Measurements from ENCODE around the gene RAB44. TPM values are rescaled to one million over a fixed set of nuclear protein-coding genes. Genes with fewer than 3 reads are reported as not detected.

RAB44 gene
- total RNA-seq, 1 experiment from 2014 or later: not detected

DNA sequence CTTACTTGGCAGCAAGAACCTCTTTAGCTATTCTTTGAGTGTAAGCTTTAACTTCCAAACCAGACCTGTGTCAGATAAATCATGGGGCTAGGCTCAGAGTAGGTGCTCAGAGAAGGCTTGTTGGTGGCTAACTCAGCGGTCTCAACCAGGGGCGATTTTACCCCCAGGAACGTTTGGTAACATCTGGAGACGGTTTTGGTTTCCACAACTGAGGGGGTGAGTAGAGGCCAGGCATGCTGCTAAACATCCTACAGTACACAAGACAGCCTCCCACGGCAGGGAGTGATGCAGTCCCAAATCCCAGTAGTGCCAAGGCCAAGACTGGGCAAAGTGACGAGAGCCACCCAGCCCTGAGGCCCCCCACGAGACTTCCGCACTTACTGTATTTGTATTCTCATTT, 59.2 kb downstream of the RAB44 start:
- H3K27ac Mint-ChIP-seq (ENCODE audit: unreplicated experiment): no peak overlapping the region
- ChIA-PET CTCF (no interaction called here), POLR2A (no interaction called here)
- no TSS peak for BruUV-seq (replicated peaks)
- intact Hi-C loops (cut with micrococcal nuclease; ENCODE audit: unreplicated experiment): loop anchor here (10.0 kb wide), 1 partner anchor 72 kb away; no protein-coding TSS in a partner anchor
- H3K4me1 Mint-ChIP-seq (ENCODE audit: low read depth, unreplicated experiment): peaks cover 13% of the 10 kb centered on the region
- TF ChIP-seq, protein P1, sequence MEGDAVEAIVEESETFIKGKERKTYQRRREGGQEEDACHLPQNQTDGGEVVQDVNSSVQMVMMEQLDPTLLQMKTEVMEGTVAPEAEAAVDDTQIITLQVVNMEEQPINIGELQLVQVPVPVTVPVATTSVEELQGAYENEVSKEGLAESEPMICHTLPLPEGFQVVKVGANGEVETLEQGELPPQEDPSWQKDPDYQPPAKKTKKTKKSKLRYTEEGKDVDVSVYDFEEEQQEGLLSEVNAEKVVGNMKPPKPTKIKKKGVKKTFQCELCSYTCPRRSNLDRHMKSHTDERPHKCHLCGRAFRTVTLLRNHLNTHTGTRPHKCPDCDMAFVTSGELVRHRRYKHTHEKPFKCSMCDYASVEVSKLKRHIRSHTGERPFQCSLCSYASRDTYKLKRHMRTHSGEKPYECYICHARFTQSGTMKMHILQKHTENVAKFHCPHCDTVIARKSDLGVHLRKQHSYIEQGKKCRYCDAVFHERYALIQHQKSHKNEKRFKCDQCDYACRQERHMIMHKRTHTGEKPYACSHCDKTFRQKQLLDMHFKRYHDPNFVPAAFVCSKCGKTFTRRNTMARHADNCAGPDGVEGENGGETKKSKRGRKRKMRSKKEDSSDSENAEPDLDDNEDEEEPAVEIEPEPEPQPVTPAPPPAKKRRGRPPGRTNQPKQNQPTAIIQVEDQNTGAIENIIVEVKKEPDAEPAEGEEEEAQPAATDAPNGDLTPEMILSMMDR (IDR thresholded peaks at IDR 0.05; ENCODE audit: insufficient read depth in 1 of 2, low read depth in 1 of 2, low read length in 1 of 2, severe bottlenecking in 1 of 2, unreplicated experiment in 1 of 2): no peak
- Histone ChIP-seq H3K27me3 (replicated peaks; ENCODE audit: control insufficient read depth, insufficient read depth, low read length) (no peaks in the 10 kb centered on the region), H3K4me3 (ENCODE audit: low read depth, low read length) (no peak overlapping the region), H3K4me1 (no peaks in the 10 kb centered on the region), H3K36me3 (ENCODE audit: control insufficient read depth, insufficient read depth, low read length) (no peaks in the 10 kb centered on the region), H3K9me3 (no peaks in the 10 kb centered on the region)
- H3K27me3 Mint-ChIP-seq (ENCODE audit: insufficient read depth, unreplicated experiment): peaks cover 2% of the 10 kb centered on the region
- no peak overlapping the region for H3K4me3 Mint-ChIP-seq (ENCODE audit: unreplicated experiment)
- H3K36me3 Mint-ChIP-seq (ENCODE audit: insufficient read depth, unreplicated experiment): no peaks in the 10 kb centered on the region
- DNase-seq: no peak
- no peaks in the 10 kb centered on the region for H3K9me3 Mint-ChIP-seq (ENCODE audit: unreplicated experiment)

DNA sequence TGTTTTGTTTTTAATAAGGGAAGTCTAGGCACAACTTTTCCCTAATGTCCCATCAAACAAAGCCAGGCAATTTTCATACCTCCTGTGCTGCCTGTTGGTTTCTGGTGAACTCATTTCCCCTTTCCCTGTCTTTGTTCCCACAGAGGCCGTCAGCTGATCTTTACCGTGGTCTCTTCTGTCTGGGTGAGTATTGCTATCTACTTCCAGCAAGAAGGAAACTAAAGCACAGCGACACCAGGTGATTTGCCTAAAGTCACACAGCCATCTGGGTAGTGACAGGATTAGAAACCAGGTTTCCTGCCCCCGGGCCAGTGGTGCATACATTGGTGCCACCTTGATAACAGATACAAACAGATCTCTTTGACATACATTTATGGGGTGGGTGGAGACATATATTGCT, 59.6 kb downstream of the RAB44 start:
- no peak overlapping the region for H3K27ac Mint-ChIP-seq (ENCODE audit: unreplicated experiment)
- Histone ChIP-seq H3K27me3 (replicated peaks; ENCODE audit: control insufficient read depth, insufficient read depth, low read length) (no peaks in the 10 kb centered on the region), H3K9me3 (no peaks in the 10 kb centered on the region), H3K4me1 (no peaks in the 10 kb centered on the region), H3K4me3 (ENCODE audit: low read depth, low read length) (no peak overlapping the region), H3K36me3 (ENCODE audit: control insufficient read depth, insufficient read depth, low read length) (no peaks in the 10 kb centered on the region)
- TF ChIP-seq, protein P1 (IDR thresholded peaks at IDR 0.05; ENCODE audit: insufficient read depth in 1 of 2, low read depth in 1 of 2, low read length in 1 of 2, severe bottlenecking in 1 of 2, unreplicated experiment in 1 of 2): no peak
- H3K27me3 Mint-ChIP-seq (ENCODE audit: insufficient read depth, unreplicated experiment): peaks cover 2% of the 10 kb centered on the region
- ChIA-PET CTCF (no interaction called here), POLR2A (no interaction called here)
- no TSS peak for BruUV-seq (replicated peaks)
- no peaks in the 10 kb centered on the region for H3K36me3 Mint-ChIP-seq (ENCODE audit: insufficient read depth, unreplicated experiment)
- no peak overlapping the region for H3K4me3 Mint-ChIP-seq (ENCODE audit: unreplicated experiment)
- no peak for DNase-seq
- intact Hi-C loops (cut with micrococcal nuclease; ENCODE audit: unreplicated experiment): loop anchor here (10.0 kb wide), 1 partner anchor 72 kb away; no protein-coding TSS in a partner anchor
- H3K4me1 Mint-ChIP-seq (ENCODE audit: low read depth, unreplicated experiment): peaks cover 13% of the 10 kb centered on the region
- no peaks in the 10 kb centered on the region for H3K9me3 Mint-ChIP-seq (ENCODE audit: unreplicated experiment)

DNA sequence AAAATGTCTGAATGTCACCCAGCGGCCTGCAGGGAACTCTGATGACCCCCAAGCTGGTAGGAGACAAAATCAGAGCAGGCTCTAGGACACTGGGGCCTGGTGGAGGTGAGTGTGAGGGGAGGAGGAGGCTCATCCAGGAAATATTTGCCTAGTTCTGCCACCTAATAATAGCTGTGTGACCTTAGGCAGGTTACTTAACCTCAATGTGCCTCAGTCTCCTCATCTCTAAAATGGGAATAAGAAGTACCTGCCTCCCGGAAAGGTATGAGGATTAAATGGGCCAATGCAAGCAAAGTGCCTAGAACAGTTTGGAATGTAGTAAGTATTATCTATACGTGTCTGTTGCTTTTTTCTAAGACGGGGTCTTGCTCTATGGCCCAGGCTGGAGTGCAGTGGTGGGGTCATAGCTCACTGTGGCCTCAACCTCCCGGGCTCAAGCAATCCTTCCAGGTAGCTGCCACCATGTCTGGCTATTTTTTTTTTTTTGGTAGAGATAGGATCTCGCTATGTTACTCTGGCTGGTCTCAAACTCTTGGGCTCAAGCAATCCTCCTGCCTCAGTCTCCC, 60.4 kb downstream of the RAB44 start:
- POLR2A ChIA-PET: interaction anchor here (0.5 kb wide), 1 partner anchor 142 kb away, joined by 7 read pairs; no protein-coding TSS in a partner anchor
- TF ChIP-seq, protein P1 (IDR thresholded peaks at IDR 0.05; ENCODE audit: insufficient read depth in 1 of 2, low read depth in 1 of 2, low read length in 1 of 2, severe bottlenecking in 1 of 2, unreplicated experiment in 1 of 2): no peak
- intact Hi-C loops (cut with micrococcal nuclease; ENCODE audit: unreplicated experiment): loop anchor here (10.0 kb wide), 1 partner anchor 73 kb away; no protein-coding TSS in a partner anchor
- Mint-ChIP-seq H3K4me3 (ENCODE audit: unreplicated experiment) (no peak overlapping the region), H3K9me3 (ENCODE audit: unreplicated experiment) (no peaks in the 10 kb centered on the region), H3K36me3 (ENCODE audit: insufficient read depth, unreplicated experiment) (no peaks in the 10 kb centered on the region), H3K4me1 (ENCODE audit: low read depth, unreplicated experiment) (peaks cover 13% of the 10 kb centered on the region), H3K27me3 (ENCODE audit: insufficient read depth, unreplicated experiment) (peaks cover 2% of the 10 kb centered on the region), H3K27ac (ENCODE audit: unreplicated experiment) (no peak overlapping the region)
- no peak overlapping the region for H3K4me3 ChIP-seq (ENCODE audit: low read depth, low read length)
- H3K9me3 ChIP-seq: no peaks in the 10 kb centered on the region
- H3K4me1 ChIP-seq: no peaks in the 10 kb centered on the region
- H3K36me3 ChIP-seq (ENCODE audit: control insufficient read depth, insufficient read depth, low read length): no peaks in the 10 kb centered on the region
- DNase-seq: no peak
- BruUV-seq (replicated peaks): no TSS peak
- no peaks in the 10 kb centered on the region for H3K27me3 ChIP-seq (replicated peaks; ENCODE audit: control insufficient read depth, insufficient read depth, low read length)
- CTCF ChIA-PET: interaction anchor here (0.6 to 1.0 kb wide), 3 partner anchors 10 to 452 kb away, joined by 3 to 4 read pairs (median 4); no protein-coding TSS in a partner anchor
